Spleen (tissue), 11 donors: ENCODE data around the gene ZNF620. TPM values are rescaled to one million over a fixed set of nuclear protein-coding genes. Genes with fewer than 3 reads are reported as not detected.

ENCODE experiments used
- DNase-seq: peaks from one replicate; pipeline ENCODE4 v3.0.0-alpha.2; 2020
- H3K27ac ChIP-seq, 8 donors: fragments of 200-600 bp; sonication (generic) in 7 of 8; 1 replicate in 4 of 8; 2 replicates in 4 of 8; pipeline versions ENCODE4 v1.5.0 to v1.8.0; 2016 to 2021; ENCODE audit warnings: inconsistent platforms in 4 of 8, mild to moderate bottlenecking in 4 of 8, moderate library complexity in 1 of 8
- H3K27me3 ChIP-seq, 7 donors: fragments of 200-600 bp; sonication (generic) in 6 of 7; replicated peaks in 1 of 7; 1 replicate in 4 of 7; 2 replicates in 3 of 7; pipeline versions ENCODE4 v1.5.0 to v1.8.0; 2016 to 2021; ENCODE audit warnings: inconsistent platforms in 3 of 7, mild to moderate bottlenecking in 1 of 7
- H3K36me3 ChIP-seq, 6 donors: fragments of 200-600 bp; sonication (generic) in 5 of 6; 1 replicate in 4 of 6; 2 replicates in 2 of 6; pipeline versions ENCODE4 v1.5.0 to v1.8.0; 2016 to 2021; ENCODE audit warnings: inconsistent platforms in 2 of 6
- H3K4me1 ChIP-seq, 6 donors: fragments of 200-600 bp; sonication (generic) in 5 of 6; 1 replicate in 3 of 6; 2 replicates in 3 of 6; pipeline versions ENCODE4 v1.5.0 to v1.8.0; 2016 to 2021; ENCODE audit warnings: inconsistent platforms in 3 of 6
- H3K4me3 ChIP-seq, 8 donors: fragments of 200-600 bp; sonication (generic) in 7 of 8; 1 replicate in 4 of 8; 2 replicates in 4 of 8; pipeline versions ENCODE4 v1.5.0 to v1.8.0; 2016 to 2021; ENCODE audit warnings: inconsistent platforms in 4 of 8, mild to moderate bottlenecking in 4 of 8, moderate library complexity in 2 of 8
- H3K9me3 ChIP-seq, 8 donors: fragments of 200-600 bp; sonication (generic) in 7 of 8; 1 replicate in 4 of 8; 2 replicates in 4 of 8; pipeline versions ENCODE4 v1.5.0 to v1.8.0; 2016 to 2021; ENCODE audit warnings: inconsistent platforms in 4 of 8
- CTCF ChIP-seq, 11 experiments: fragments of 200-600 bp in 7 of 11; fragments of 450-650 bp in 4 of 11; sonication (generic) in 4 of 11; IDR thresholded peaks in 8 of 11; conservative IDR thresholded peaks in 3 of 11; 1 replicate in 7 of 11; 2 replicates in 4 of 11; pipeline versions ENCODE4 v1.4.0 to v1.8.0; 2016 to 2021; ENCODE audit warnings: antibody characterized with exemption in 11 of 11, inconsistent platforms in 4 of 11, mild to moderate bottlenecking in 1 of 11
- POLR2A ChIP-seq, 3 donors: fragments of 450-650 bp; IDR thresholded peaks; one replicate each; pipeline ENCODE4 v1.5.1; 2017; ENCODE audit warnings: antibody characterized with exemption in 3 of 3, mild to moderate bottlenecking in 1 of 3
- POLR2AphosphoS5 ChIP-seq, 3 donors: sonication (generic); formaldehyde crosslinking; IDR thresholded peaks; one replicate each; pipeline ENCODE4 v1.5.1; 2017; ENCODE audit warnings: antibody characterized with exemption in 3 of 3
- WGBS, 5 donors: extraction: QIAGEN DNeasy Blood & Tissue Kit in 3 of 5; methylation state at CpG; one replicate each; pipeline versions ENCODE4 v1.1.5 to v1.1.7; 2013 to 2018; 5-methylcytosine and 5-hydroxymethylcytosine counted together
- intact Hi-C: fragments of 100-400 bp; cut with DNase I; formaldehyde crosslinking; loops from one replicate; pipeline ENCODE4 v1.15.0; 2023; ENCODE audit warnings: low total_unique reads
- polyA plus RNA-seq, 3 donors: library from polyadenylated mRNA; stranded (reverse); fragments of 200-250 nt; gene quantifications; one replicate each; pipeline ENCODE4 v1.2.1, GENCODE V29; 2013
- total RNA-seq, 7 donors: library from RNA; depleted of rRNA in 3 of 7; stranded (reverse); fragments of >200 nt in 3 of 7; fragmentation: NEBNext Ultra II Directional in 4 of 7; extraction: Animal tissue kit (Norgen Biotek cat#: 25700) in 4 of 7; gene quantifications; one replicate each; pipeline versions ENCODE4 v1.1.0 to v1.2.1, GENCODE V29; 2016 to 2021
- donor health status: healthy with polysubstance abuse.
- donor health status: DM: no; HTN: no; CAD: no; lungs with moderate emphysema.
- donor health status: DM: no; HTN: no; CAD: no.
- donor health status: Bipolar disorder and iron deficiency.
- donor health status: healthy.
- donor health status: DM: no; HTN: no; CAD: no.
- donor health status: DM: yes; HTN: yes; CAD: no.

The ZNF620 gene
- total and polyA plus RNA-seq, 10 donors, result 1.2 to 7.4 (median 4.0) TPM

GRCh38 chr3:40490916-40491315, 14.9 kb upstream of the ZNF620 start:
- Histone ChIP-seq H3K27me3 (no peaks in the 10 kb centered on the region), H3K27ac (no peak overlapping the region), H3K4me1 (no peaks in the 10 kb centered on the region), H3K36me3 (peaks cover 4 to 48% (median 23%) of the 10 kb centered on the region in 6 donors), H3K4me3 (no peak overlapping the region), H3K9me3 (peaks cover 8 to 34% (median 23%) of the 10 kb centered on the region in 8 donors)
- 94 to 97% (median 96%) methylated on average over 5 of the region's 5 CpGs for WGBS, 5 donors
- DNase-seq, result no peak
- intact Hi-C loops, result no loop called here
- TF ChIP-seq CTCF (IDR thresholded peaks at IDR 0.05 in 8 of 11, conservative IDR thresholded peaks at IDR 0.05 in 3 of 11), result no peak
- TF ChIP-seq POLR2A (IDR thresholded peaks at IDR 0.05), result no peak
- TF ChIP-seq POLR2AphosphoS5 (IDR thresholded peaks at IDR 0.05), result no peak

GRCh38 chr3:40494698-40495097, 11.1 kb upstream of the ZNF620 start:
- Histone ChIP-seq H3K9me3 (no peaks in the 10 kb centered on the region), H3K4me3 (no peak overlapping the region), H3K27me3 (no peaks in the 10 kb centered on the region), H3K27ac (no peak overlapping the region), H3K4me1 (no peaks in the 10 kb centered on the region), H3K36me3 (peaks cover 0 to 11% (median 0%) of the 10 kb centered on the region in 6 donors)
- intact Hi-C loops, result no loop called here
- WGBS, 5 donors, result 62 to 82% (median 70%) methylated on average over 2 of the region's 2 CpGs
- DNase-seq, result no peak
- TF ChIP-seq POLR2A (IDR thresholded peaks at IDR 0.05), result no peak
- no peak for TF ChIP-seq CTCF (IDR thresholded peaks at IDR 0.05 in 8 of 11, conservative IDR thresholded peaks at IDR 0.05 in 3 of 11)
- TF ChIP-seq POLR2AphosphoS5 (IDR thresholded peaks at IDR 0.05), result no peak

GRCh38 chr3:40497288-40497687, 8.6 kb upstream of the ZNF620 start:
- H3K4me1 ChIP-seq, result no peaks in the 10 kb centered on the region
- intact Hi-C loops, result no loop called here
- no peaks in the 10 kb centered on the region for H3K27me3 ChIP-seq
- DNase-seq, result no peak
- no peak overlapping the region for H3K4me3 ChIP-seq
- no peaks in the 10 kb centered on the region for H3K36me3 ChIP-seq
- TF ChIP-seq CTCF (IDR thresholded peaks at IDR 0.05 in 8 of 11, conservative IDR thresholded peaks at IDR 0.05 in 3 of 11) (no peak), POLR2AphosphoS5 (IDR thresholded peaks at IDR 0.05) (no peak), POLR2A (IDR thresholded peaks at IDR 0.05) (no peak)
- no peaks in the 10 kb centered on the region for H3K9me3 ChIP-seq
- WGBS, 5 donors, result 80 to 95% (median 85%) methylated on average over 2 of the region's 2 CpGs
- peak overlapping the region in 1 of 8 donors; percentile 58 for H3K27ac ChIP-seq

GRCh38 chr3:40499952-40500351, 5.9 kb upstream of the ZNF620 start:
- peaks cover 0 to 3% (median 0%) of the 10 kb centered on the region in 6 donors for H3K4me1 ChIP-seq
- H3K9me3 ChIP-seq, result no peaks in the 10 kb centered on the region
- intact Hi-C loops, result no loop called here
- no peaks in the 10 kb centered on the region for H3K36me3 ChIP-seq
- no peaks in the 10 kb centered on the region for H3K27me3 ChIP-seq
- H3K4me3 ChIP-seq, result no peak overlapping the region
- no peak for DNase-seq
- 92 to 100% (median 97%) methylated on average over 1 of the region's 1 CpG for WGBS, 5 donors
- no peak for TF ChIP-seq POLR2AphosphoS5 (IDR thresholded peaks at IDR 0.05)
- no peak for TF ChIP-seq POLR2A (IDR thresholded peaks at IDR 0.05)
- no peak for TF ChIP-seq CTCF (IDR thresholded peaks at IDR 0.05 in 8 of 11, conservative IDR thresholded peaks at IDR 0.05 in 3 of 11)
- no peak overlapping the region for H3K27ac ChIP-seq
